Measurements from ENCODE around the gene CCDC93.

DNA sequence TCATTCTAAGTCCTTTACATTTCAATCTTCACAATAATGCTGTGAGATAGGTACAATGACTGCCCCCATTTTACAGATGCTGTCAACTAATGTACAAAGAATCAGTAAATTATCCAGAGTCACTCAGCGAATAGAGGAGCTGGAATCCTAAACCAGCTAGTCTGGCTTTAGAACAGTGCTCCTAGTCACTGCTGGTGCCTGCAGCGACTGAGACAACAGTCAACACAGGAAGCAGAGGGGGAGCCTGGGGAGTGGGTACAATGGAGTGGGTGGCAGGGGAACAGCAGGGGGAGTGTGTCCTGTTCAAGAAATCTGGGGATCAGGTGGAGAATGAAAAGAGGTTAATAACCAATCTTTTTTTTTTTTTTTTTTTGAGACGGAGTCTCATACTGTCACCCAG lies 37.3 kb downstream of the CCDC93 start:
- TF ChIP-seq, protein P1, sequence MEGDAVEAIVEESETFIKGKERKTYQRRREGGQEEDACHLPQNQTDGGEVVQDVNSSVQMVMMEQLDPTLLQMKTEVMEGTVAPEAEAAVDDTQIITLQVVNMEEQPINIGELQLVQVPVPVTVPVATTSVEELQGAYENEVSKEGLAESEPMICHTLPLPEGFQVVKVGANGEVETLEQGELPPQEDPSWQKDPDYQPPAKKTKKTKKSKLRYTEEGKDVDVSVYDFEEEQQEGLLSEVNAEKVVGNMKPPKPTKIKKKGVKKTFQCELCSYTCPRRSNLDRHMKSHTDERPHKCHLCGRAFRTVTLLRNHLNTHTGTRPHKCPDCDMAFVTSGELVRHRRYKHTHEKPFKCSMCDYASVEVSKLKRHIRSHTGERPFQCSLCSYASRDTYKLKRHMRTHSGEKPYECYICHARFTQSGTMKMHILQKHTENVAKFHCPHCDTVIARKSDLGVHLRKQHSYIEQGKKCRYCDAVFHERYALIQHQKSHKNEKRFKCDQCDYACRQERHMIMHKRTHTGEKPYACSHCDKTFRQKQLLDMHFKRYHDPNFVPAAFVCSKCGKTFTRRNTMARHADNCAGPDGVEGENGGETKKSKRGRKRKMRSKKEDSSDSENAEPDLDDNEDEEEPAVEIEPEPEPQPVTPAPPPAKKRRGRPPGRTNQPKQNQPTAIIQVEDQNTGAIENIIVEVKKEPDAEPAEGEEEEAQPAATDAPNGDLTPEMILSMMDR (IDR thresholded peaks at IDR 0.05), result no peak
- TF ChIP-seq POLR2A (IDR thresholded peaks at IDR 0.05), result no peak
